Measurements from ENCODE around the gene RPS19BP1.
"Not testable (repeated sequence)": the region's sequence is repeated elsewhere in the genome, so short reads cannot be mapped to it uniquely, and the experiment has no call there.

Gene RPS19BP1

GRCh38 chr22:39508393-39508792 lies 24.2 kb downstream of the RPS19BP1 start:
- DNase-seq (ENCODE audit: extremely low read depth, low read depth) = no peak
- TF ChIP-seq CTCF (IDR thresholded peaks at IDR 0.05; ENCODE audit: low read depth, low read length) = no peak

GRCh38 chr22:39507021-39507420 lies 25.5 kb downstream of the RPS19BP1 start:
- not testable (repeated sequence) for DNase-seq (ENCODE audit: extremely low read depth, low read depth)

GRCh38 chr22:39504071-39504470 lies 28.5 kb downstream of the RPS19BP1 start:
- no peak for DNase-seq (ENCODE audit: extremely low read depth, low read depth)
- TF ChIP-seq CTCF (IDR thresholded peaks at IDR 0.05; ENCODE audit: low read depth, low read length) = no peak

GRCh38 chr22:39503630-39504029 lies 28.9 kb downstream of the RPS19BP1 start:
- no peak for DNase-seq (ENCODE audit: extremely low read depth, low read depth)
- TF ChIP-seq CTCF (IDR thresholded peaks at IDR 0.05; ENCODE audit: low read depth, low read length) = no peak

DNA sequence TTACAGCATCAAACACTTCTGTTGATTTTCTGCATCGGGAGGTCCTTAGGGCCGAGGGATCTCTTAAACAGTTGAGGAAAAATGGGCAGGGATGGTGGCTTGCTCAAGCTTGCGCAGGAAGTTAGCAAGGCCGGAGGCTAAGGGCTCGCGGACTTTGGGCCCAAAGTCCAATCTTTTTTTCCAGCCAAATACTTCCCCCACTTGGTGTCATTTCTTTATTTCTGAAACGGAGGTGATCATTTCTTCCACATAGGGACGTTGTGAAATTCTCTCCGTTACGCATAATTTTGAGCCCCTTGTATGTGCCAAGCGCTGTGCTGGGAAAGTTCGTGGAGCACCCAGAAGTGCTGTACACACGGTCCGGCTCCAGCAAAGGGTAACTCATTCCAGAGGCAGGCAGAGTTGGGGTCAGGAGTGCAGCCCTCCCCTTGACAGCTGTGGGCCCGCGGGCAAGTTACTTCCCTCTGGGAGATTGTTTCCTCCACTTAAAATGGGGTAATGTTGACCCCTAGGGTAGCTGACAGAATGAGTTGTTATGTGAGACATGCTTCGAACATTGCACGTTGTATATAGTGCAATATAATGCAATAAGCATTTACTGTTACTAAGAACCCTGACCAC lies 29.6 kb downstream of the RPS19BP1 start:
- TF ChIP-seq CTCF (IDR thresholded peaks at IDR 0.05; ENCODE audit: low read depth, low read length) = no peak
- no peak for DNase-seq (ENCODE audit: extremely low read depth, low read depth)

- DNase-seq (ENCODE audit: extremely low read depth, low read depth) = peak; percentile 87
- TF ChIP-seq CTCF (IDR thresholded peaks at IDR 0.05; ENCODE audit: low read depth, low read length) = no peak; the same call in 1 of the 2 replicates
Observed at GRCh38 chr22:39502109-39502788, 30.3 kb downstream of the RPS19BP1 start, which contains the start of gene MIEF1. MIEF1 (plus strand) TSS chr22:39502290; CDS start chr22:39511295, 9,005 bp downstream.

- no peak for TF ChIP-seq CTCF (IDR thresholded peaks at IDR 0.05; ENCODE audit: low read depth, low read length)
Observed at GRCh38 chr22:39501644-39502108, 30.9 kb downstream of the RPS19BP1 start.

More at GRCh38 chr22:39501644-39502108, 30.9 kb downstream of the RPS19BP1 start:
- no peak for DNase-seq (ENCODE audit: extremely low read depth, low read depth)

Data from AG09319 (cell line).